GM23248 (cell line): ENCODE results near the gene WNT2.

Experiments used
- EZH2 ChIP-seq: fragments of 200-600 bp; sonication (generic); IDR thresholded peaks from 2 replicates; pipeline ENCODE4 v1.6.1; 2018; ENCODE audit warnings: antibody characterized with exemption, mild to moderate bottlenecking; ENCODE audit not compliant: insufficient read depth, poor library complexity, severe bottlenecking
- EZH2phosphoT487 ChIP-seq: fragments of 200-600 bp; sonication (generic); IDR thresholded peaks from 2 replicates; pipeline ENCODE4 v1.6.1; 2018; ENCODE audit warnings: antibody characterized with exemption, moderate library complexity, mild to moderate bottlenecking, low read depth; ENCODE audit not compliant: insufficient read depth

DNA sequence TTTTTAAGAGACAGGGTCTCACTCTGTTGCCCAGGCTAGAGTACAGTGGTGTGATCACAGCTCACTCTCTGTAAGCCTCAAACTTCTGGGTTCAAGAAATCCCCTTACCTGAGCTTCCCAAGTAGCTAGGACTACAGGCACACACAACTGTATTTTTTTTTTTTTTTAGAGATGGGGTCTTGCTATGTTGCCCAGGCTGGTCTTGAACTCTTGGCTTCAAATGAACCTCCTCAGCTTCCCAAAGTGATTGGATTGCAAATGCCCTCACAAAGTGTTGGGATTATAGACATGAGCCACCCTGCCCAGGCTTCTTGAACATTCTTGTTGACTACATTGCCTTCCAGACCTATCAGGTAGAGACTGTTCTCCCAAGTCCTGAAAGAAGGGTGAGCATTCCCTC lies 72.6 kb downstream of the WNT2 start:
- TF ChIP-seq EZH2phosphoT487, result no peak
- no peak for TF ChIP-seq EZH2
